Subcutaneous abdominal adipose tissue (tissue), 5 donors: Measurements from ENCODE around the gene CACTIN.

ENCODE experiments used
- H3K27ac ChIP-seq: one replicate; pipeline ENCODE4 v1.7.0; 2013; ENCODE audit warnings: low read depth, mild to moderate bottlenecking, inconsistent platforms, low read length, moderate library complexity
- H3K27me3 ChIP-seq, 5 donors: one replicate each; pipeline ENCODE4 v1.7.0; 2013; ENCODE audit warnings: low read length in 5 of 5, inconsistent platforms in 1 of 5; ENCODE audit not compliant: control insufficient read depth in 5 of 5, insufficient read depth in 4 of 5
- H3K36me3 ChIP-seq, 5 donors: one replicate each; pipeline ENCODE4 v1.7.0; 2013; ENCODE audit warnings: low read length in 5 of 5; ENCODE audit not compliant: control insufficient read depth in 5 of 5, insufficient read depth in 5 of 5
- H3K4me1 ChIP-seq, 5 donors: one replicate each; pipeline ENCODE4 v1.7.0; 2013; ENCODE audit warnings: low read length in 5 of 5, mild to moderate bottlenecking in 3 of 5, moderate library complexity in 1 of 5; ENCODE audit not compliant: control insufficient read depth in 5 of 5, insufficient read depth in 5 of 5
- H3K4me3 ChIP-seq, 5 donors: one replicate each; pipeline ENCODE4 v1.7.0; 2013; ENCODE audit warnings: low read length in 5 of 5, low read depth in 1 of 5
- H3K9ac ChIP-seq, 5 donors: one replicate each; pipeline ENCODE4 v1.7.0; 2013; ENCODE audit warnings: low read length in 5 of 5, mild to moderate bottlenecking in 4 of 5, moderate library complexity in 3 of 5
- H3K9me3 ChIP-seq, 5 donors: one replicate each; pipeline ENCODE4 v1.7.0; 2013; ENCODE audit warnings: low read length in 5 of 5; ENCODE audit not compliant: control insufficient read depth in 5 of 5
- donor health status: healthy.
- donor health status: healthy.
- donor health status: healthy.
- donor health status: healthy.
- donor health status: healthy.

CACTIN gene

DNA sequence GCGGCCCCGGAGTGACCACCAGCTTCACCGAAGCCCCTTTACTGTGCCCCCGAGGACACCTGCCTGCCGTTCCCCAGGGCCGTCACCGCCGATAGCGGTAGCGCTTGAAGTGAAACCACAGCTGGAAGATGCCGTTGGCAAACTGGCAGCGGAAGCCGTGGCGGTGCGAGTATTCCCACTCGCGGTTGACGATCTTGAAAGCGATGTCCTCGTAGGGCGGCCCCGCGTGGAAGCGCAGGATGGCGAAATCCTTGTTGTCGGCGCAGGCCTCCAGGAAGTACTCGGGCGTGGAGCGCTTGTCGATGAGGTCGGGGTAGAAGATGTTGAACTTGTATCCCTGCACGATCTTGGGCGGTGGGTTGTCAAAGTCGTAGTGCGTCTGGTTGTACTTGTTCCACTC lies 14.7 kb downstream of the CACTIN start:
- peaks cover 0 to 9% (median 3%) of the 10 kb centered on the region in 5 donors for H3K27me3 ChIP-seq
- H3K4me3 ChIP-seq = no peak overlapping the region
- H3K9ac ChIP-seq = no peak overlapping the region
- H3K4me1 ChIP-seq = peaks cover 0 to 39% (median 30%) of the 10 kb centered on the region in 5 donors
- H3K36me3 ChIP-seq = peaks cover 0 to 48% (median 32%) of the 10 kb centered on the region in 5 donors
- no peak overlapping the region for H3K27ac ChIP-seq
- peaks cover 0 to 2% (median 0%) of the 10 kb centered on the region in 5 donors for H3K9me3 ChIP-seq

- Histone ChIP-seq H3K4me3 (no peak overlapping the region), H3K9ac (no peak overlapping the region), H3K9me3 (peaks cover 0 to 2% (median 0%) of the 10 kb centered on the region in 5 donors), H3K27me3 (peaks cover 1 to 10% (median 4%) of the 10 kb centered on the region in 5 donors), H3K4me1 (peaks cover 0 to 46% (median 38%) of the 10 kb centered on the region in 5 donors), H3K27ac (no peak overlapping the region), H3K36me3 (peaks cover 0 to 45% (median 32%) of the 10 kb centered on the region in 5 donors)
Measured at GRCh38 chr19:3610745-3611717, 15.6 kb downstream of the CACTIN start.

- Histone ChIP-seq H3K9me3 (peaks cover 0 to 2% (median 0%) of the 10 kb centered on the region in 5 donors), H3K9ac (no peak overlapping the region), H3K4me1 (peaks cover 0 to 56% (median 44%) of the 10 kb centered on the region in 5 donors), H3K27ac (peak overlapping the region; percentile 54), H3K36me3 (peaks cover 0 to 36% (median 26%) of the 10 kb centered on the region in 5 donors), H3K4me3 (no peak overlapping the region), H3K27me3 (peaks cover 6 to 17% (median 12%) of the 10 kb centered on the region in 5 donors)
Measured at GRCh38 chr19:3609779-3610719, 16.5 kb downstream of the CACTIN start.

GRCh38 chr19:3608750-3609322 lies 17.8 kb downstream of the CACTIN start:
- H3K27me3 ChIP-seq = peaks cover 6 to 26% (median 15%) of the 10 kb centered on the region in 5 donors
- H3K9me3 ChIP-seq = peaks cover 0 to 2% (median 0%) of the 10 kb centered on the region in 5 donors
- peak overlapping the region; percentile 54 for H3K27ac ChIP-seq
- H3K36me3 ChIP-seq = peaks cover 0 to 30% (median 25%) of the 10 kb centered on the region in 5 donors
- H3K4me3 ChIP-seq = no peak overlapping the region
- peaks cover 0 to 62% (median 44%) of the 10 kb centered on the region in 5 donors for H3K4me1 ChIP-seq
- no peak overlapping the region for H3K9ac ChIP-seq

DNA sequence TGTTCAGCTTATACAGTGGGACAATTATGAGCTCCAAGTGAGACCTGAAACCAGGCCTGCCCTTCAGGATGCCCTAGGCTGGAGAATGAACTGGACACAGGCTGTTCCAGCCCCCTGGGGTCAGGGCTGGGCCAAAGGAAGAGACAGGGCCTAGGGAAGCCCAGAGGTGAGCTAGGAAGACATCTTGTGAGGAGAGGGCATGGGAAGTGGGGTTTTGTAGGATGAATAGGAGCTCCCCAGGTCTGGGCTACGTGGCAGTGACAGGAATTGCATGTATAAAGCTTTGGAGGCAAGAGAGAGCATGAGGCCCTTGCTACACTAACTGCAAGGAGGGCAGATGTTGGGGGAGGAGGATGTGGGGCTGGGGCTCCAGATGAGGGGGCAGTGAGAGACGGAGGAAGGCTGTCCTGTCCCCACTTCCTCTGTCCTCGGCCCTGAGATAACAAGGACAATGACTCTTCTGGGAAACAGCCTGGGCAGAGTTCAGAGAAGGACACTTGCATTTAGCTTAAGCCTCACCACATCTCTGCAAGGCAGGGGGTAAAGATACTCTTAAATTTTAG lies 18.4 kb downstream of the CACTIN start:
- Histone ChIP-seq H3K27me3 (peaks cover 6 to 26% (median 15%) of the 10 kb centered on the region in 5 donors), H3K27ac (peak overlapping the region; percentile 73), H3K4me1 (peaks cover 0 to 66% (median 44%) of the 10 kb centered on the region in 5 donors), H3K36me3 (peaks cover 0 to 23% (median 18%) of the 10 kb centered on the region in 5 donors), H3K4me3 (peak overlapping the region in 1 of 5 donors; percentile 0), H3K9ac (peak overlapping the region in 1 of 5 donors; percentile 31), H3K9me3 (peaks cover 0 to 2% (median 0%) of the 10 kb centered on the region in 5 donors)

- Histone ChIP-seq H3K4me1 (peaks cover 0 to 67% (median 44%) of the 10 kb centered on the region in 5 donors), H3K27me3 (peaks cover 6 to 26% (median 15%) of the 10 kb centered on the region in 5 donors), H3K36me3 (peaks cover 0 to 18% (median 16%) of the 10 kb centered on the region in 5 donors), H3K9ac (peak overlapping the region; percentile 26 to 79 (median 48)), H3K4me3 (peak overlapping the region in 4 of 5 donors; percentile 42 to 67 (median 60)), H3K9me3 (peaks cover 0 to 2% (median 0%) of the 10 kb centered on the region in 5 donors), H3K27ac (peak overlapping the region; percentile 73)
Measured at GRCh38 chr19:3607303-3608078, 19.1 kb downstream of the CACTIN start.

- Histone ChIP-seq H3K27ac (peak within 1 kb of the TSS; percentile 73), H3K36me3 (peaks cover 0 to 11% (median 9%) of the 10 kb centered on the region in 5 donors), H3K27me3 (peaks cover 6 to 26% (median 15%) of the 10 kb centered on the region in 5 donors), H3K4me3 (peak within 1 kb of the TSS; percentile 7 to 67 (median 56)), H3K9me3 (no peaks in the 10 kb centered on the region), H3K9ac (peak within 1 kb of the TSS; percentile 26 to 79 (median 48)), H3K4me1 (peaks cover 0 to 67% (median 44%) of the 10 kb centered on the region in 5 donors)
Measured at GRCh38 chr19:3606690-3607289, 19.8 kb downstream of the CACTIN start, which contains the start of gene TBXA2R. TBXA2R (minus strand) TSS chr19:3606875; CDS start chr19:3600634, 6,241 bp downstream.

DNA sequence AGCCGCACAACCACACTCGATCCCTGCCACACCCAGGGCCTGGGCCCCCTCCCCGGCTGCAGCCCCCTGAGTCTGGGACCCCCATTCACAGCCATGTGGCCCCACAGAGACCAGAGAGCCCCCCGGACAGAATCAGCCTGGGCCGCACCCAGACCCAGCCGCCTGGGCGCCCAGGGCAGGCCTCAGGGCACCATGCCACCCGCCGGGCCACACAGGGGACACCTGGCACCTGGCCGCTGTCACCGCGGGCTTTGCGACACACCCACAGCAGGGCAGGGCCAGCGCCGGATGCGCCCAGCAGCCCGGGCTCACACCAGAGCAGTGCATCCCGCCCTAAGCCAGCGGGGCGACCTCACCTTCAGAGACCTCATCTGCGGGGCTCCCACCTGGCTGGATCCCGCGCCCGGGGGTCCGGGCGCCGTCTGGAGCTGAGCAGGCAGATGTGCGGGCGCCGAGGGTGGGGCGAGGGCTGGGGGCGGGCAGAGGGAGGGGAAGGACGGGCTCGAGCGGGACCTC lies 20.4 kb downstream of the CACTIN start:
- Histone ChIP-seq H3K9me3 (no peaks in the 10 kb centered on the region), H3K27me3 (peaks cover 6 to 26% (median 15%) of the 10 kb centered on the region in 5 donors), H3K27ac (peak overlapping the region; percentile 72), H3K4me1 (peaks cover 0 to 67% (median 44%) of the 10 kb centered on the region in 5 donors), H3K36me3 (peaks cover 0 to 5% (median 4%) of the 10 kb centered on the region in 5 donors), H3K9ac (peak overlapping the region in 2 of 5 donors; percentile 69 to 79), H3K4me3 (peak overlapping the region in 4 of 5 donors; percentile 42 to 67 (median 60))
